HG02938 (cell line): ENCODE measurements around the gene DBF4B.
"Not testable (repeated sequence)": the region's sequence is repeated elsewhere in the genome, so short reads cannot be mapped to it uniquely, and the experiment has no call there.

Experiments used
- ATAC-seq: cut with Tn5 transposase; IDR thresholded peaks from one replicate; pipeline ENCODE4 v1.9.1; 2021; ENCODE audit warnings: mild to moderate bottlenecking, moderate library complexity; ENCODE audit not compliant: unreplicated experiment

DBF4B gene, protein sequence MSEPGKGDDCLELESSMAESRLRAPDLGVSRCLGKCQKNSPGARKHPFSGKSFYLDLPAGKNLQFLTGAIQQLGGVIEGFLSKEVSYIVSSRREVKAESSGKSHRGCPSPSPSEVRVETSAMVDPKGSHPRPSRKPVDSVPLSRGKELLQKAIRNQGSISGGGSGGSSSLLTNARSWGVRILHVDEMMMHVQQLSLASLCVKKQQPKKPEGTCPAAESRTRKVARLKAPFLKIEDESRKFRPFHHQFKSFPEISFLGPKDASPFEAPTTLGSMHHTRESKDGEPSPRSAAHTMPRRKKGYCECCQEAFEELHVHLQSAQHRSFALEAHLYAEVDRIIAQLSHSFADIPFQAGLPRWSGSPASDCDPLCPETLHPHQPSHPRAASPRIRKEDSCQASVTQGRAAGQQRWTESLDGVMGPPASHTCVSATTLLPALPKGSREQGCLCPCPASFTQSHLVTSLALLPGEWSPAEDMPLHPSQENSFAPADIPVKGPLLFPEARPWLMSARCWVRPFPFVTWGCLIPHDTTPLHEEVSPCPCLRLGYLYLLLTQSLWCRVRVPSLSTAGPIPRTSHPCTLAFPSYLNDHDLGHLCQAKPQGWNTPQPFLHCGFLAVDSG

DNA sequence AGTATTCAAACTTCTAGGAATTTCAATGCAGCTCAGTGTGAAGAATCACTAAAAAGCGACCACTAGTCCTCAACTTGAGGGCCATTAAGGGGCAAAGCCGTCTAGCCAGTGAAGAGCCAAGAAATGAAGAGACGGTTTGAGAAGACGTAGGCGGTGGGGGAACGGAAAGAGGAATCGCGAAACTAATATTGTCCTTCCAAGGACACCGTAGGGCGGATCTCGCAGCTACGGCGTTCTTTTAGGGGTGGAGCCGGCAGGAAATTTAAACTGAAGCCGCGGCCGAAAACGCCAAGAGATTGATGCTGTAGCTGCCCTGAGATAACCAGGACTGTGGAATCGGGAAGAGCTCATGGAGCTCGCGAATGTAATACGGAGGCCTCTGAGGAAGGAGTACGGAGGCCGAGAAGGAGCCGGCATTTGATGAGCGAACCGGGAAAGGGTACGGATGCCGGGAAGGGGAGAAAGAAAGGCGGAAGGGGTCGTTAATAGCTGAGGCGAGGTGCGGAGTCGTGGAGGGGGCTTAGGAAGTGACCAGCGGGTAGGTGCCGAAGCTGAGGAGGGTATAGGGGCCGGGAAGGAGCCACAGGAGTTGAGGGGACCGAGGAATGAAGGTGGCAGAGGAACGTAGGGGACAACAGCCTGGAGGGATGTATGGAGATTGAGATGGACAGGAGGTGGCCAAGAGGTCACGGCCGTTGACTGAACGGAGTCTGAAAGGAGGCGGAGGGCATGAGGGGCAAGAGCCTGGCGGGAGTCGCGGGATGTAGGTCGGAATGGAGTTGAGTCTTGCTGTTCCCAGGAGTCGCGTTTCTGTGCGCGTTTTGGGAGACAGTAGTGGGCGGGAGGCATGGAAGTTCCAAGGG, at the start of gene DBF4B:
TSS of gene DBF4B (plus strand) at position 265 of the 863 bp plus-strand sequence. CDS start at position 421, 156 bp downstream.
- ATAC-seq = no peak

DNA sequence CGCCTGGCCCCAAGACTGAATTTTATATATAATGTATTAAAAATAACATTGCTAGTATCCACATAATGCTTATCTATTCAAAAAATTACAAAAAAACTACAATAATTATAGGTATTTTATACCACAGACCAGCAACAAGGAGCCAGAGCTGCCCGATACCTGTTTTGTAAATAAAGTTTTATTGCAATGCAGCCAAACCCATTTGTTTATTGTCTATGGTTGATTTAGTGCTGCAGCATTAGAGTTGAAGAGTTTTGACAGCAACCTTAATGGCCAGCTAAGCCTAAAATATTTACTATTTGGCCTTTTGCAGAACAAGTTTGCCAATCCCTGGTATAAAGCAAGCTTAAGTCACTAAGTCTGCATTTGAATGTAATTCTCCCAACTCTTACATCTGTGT, 46.6 kb upstream of the DBF4B start:
- no peak for ATAC-seq

DNA sequence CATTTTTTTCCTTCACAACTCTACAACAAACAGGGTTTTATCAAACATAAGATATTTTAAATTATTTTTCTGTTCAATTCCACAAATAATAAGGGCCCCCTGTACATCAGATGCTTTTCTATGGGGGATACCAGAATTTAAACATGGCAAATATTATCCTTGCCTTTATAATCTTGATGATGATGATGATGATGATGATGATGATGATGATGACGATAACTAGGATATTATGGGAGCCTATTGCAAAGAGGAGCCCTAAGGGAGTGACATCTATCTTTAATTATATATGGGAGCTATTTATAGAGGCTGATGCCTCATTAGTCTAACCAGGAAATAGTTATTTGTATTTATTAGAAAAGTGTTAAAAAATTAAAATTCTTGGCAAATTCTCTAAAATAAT, 45.4 kb upstream of the DBF4B start:
- no peak for ATAC-seq

DNA sequence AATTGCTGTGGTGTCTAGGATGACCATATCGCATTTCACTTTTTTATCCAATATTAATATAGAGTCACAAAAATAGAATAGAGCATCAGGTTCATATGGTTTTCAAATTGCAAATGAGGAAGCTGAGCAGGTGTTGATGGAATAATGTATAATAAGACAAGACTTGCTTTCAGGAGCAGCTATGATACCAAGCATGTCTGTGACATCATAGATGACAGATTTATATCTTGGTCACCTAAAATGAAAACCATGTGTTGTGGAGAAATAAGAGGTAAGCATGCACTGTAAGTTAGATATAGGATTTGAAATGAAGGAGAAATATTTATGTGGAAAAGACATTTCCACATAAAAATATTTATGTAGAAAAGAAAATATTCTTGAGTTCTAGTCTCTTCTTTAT, 43.6 kb upstream of the DBF4B start:
- ATAC-seq = no peak

DNA sequence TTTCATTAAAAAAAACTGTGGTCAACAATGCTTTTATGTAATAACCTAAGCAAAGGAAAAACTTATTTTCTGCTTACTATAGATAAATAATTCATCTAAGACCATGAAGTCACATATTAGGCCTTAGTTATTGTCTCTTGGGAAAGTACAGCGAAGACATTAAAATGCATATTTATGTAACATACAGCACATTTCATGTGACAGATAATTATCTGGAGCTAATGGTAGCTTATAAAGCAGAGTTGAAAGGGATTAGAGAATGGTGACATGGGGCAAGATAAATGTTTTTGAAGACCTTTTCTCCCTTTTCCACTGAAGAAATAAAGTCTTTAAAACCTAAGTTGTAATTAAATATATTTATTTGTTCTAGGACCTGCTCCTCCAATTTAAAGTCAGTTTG, 42.5 kb upstream of the DBF4B start:
- ATAC-seq = no peak

DNA sequence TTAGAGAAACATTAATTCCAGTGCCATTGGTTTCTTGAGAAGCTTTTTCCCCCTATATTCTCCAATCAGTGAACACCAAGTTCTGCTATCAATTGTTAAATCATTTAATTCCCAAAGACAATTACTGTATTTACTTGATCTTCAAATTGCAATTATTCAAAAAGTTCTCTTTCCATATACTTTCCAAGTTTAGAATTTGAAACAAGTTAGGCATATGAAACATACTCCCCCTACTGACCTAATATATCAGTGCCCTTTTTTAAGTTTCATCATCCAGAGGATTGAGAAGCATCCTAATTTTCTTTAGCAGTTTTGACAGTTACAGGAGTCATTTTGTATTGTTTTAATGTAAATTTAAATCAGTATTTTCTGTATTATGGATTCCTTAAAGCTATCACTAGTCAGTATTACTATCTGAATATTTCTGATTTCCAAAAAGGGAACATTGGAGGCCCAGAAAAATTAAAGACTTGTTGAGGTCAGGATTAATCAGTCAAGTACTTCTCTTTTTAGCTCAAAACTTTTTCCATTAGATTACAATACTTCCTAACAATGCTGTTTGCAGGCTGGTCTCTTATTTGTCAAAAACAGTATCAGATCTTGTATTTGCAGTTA, 35.9 kb upstream of the DBF4B start:
- no peak for ATAC-seq

DNA sequence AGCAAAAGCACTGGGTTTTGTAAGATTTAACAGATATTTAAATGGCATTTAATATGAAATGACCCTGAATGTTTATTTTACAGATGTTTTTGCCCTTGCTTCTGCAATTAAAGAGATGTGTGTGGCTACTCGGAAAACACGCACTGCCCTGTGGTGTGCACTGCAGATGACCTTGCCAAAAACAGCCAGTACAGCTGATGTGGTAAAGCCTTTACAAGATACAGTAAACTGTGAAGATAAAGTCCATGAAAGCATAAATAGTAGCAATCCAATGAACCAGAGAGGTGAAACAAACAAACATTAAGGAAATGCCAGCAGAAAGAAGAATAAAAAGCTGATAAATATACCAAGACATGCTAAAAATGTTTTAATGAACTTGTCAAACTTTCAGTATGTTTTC, 34.6 kb upstream of the DBF4B start:
- ATAC-seq = no peak

DNA sequence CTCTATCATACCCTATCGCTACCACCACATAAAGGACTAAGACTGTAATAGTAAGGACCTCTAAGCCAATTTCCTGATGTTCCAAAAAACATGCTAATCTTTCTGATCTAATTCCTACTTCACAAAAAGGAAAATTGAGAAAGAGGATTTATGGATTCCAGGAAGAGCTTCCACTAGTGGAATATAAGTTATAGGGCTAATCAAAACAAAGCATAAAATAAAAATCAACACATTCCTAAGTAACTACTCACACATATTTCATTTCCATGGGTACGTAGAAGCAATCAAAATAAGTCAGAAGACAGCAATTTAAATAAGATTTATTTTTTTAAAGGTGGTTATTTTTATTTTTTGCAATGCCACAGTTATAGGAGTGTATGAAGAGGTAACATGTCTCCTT, 31.3 kb upstream of the DBF4B start:
- ATAC-seq = no peak

DNA sequence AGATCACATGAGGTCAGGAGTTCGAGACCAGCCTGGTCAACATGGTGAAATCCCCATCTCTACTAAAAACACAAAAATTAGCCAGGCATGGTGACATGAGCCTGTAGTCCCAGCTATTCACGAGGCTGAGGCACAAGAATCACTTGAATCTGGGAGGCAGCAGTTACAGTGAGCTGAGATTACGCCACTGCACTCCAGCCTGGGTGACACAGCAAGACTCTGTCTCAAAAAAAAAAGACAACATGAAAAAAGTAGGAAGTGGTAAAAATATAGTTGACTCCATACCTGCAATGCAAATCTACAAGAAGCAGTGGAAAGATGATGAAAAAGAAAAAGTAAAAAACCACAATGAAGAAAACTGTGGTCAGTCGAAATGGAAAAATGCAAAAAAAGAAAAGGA, 25.2 kb upstream of the DBF4B start:
- ATAC-seq = not testable (repeated sequence)

DNA sequence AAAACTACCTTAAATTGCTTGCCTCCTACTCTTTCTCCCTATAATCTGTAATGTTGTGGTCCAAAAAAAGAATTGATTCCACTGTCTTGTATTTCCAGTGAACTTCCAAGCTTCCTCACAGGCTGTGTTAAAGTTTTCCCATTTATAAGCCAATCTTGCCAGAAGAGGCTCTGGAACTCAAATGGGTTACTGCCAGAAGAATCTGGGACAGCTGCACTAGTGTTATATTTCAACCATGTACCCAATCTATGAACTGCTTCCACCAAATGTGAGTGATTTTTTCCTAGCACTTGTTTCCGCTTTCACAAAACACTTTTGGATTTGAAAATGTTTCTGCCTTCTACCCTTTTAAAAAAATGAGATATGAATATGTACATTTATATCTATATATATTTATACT, 20.7 kb upstream of the DBF4B start:
- ATAC-seq = no peak

DNA sequence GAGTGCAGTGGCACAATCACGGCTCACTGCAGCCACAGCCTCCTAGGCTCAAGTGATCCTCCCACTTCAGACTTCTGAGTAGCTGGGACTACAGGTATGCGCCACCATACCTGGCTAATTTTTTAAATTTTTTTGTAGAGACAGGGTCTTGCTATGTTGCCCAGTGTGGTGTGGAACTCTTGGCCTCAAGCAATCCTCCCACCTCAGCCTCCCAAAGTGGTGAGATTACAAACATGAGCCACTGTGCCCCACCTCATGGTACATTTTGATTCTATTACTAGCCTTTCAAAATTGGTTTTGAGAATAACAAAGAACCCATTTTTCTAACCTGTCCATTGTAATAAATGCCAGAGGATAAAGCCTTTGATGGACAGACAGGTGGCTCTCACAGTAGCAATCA, 20.3 kb upstream of the DBF4B start:
- no peak for ATAC-seq

DNA sequence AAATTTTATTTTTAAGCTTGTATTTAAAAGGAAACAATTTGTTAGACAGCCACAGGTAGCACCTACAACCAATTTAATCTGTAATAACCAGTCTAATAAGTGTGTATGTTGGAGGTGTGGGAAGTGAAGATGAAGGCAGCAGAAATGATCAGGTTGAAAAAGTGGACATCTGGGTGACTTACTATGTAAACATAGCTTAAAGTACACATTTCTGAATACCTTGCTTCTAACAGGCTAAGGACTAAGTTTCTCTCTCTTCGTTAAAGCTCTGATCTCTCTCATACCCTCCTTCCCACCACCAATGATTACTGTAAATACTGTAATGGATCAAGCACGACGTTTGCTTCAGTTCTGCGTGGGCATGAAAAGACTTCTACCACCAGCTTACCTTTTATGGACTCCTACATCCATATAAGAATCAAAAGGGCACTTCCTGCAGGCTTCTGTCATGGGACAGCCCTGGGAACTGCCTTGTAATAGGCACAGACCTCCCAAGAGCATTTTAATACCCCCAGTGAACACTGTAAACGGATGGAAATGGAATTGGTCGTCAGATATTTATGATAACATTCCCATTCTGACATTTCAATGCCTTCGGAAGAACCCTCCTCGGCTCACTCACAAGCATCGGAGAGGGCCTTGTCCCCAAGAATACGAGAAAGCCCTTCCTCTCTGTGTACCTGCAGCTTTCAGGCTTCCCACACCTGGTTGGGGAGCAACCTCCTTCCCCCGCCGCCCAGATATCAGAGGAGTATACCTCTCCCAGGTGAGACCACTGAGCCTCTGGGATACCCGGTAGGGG, 19.6 kb upstream of the DBF4B start:
- ATAC-seq = no peak

DNA sequence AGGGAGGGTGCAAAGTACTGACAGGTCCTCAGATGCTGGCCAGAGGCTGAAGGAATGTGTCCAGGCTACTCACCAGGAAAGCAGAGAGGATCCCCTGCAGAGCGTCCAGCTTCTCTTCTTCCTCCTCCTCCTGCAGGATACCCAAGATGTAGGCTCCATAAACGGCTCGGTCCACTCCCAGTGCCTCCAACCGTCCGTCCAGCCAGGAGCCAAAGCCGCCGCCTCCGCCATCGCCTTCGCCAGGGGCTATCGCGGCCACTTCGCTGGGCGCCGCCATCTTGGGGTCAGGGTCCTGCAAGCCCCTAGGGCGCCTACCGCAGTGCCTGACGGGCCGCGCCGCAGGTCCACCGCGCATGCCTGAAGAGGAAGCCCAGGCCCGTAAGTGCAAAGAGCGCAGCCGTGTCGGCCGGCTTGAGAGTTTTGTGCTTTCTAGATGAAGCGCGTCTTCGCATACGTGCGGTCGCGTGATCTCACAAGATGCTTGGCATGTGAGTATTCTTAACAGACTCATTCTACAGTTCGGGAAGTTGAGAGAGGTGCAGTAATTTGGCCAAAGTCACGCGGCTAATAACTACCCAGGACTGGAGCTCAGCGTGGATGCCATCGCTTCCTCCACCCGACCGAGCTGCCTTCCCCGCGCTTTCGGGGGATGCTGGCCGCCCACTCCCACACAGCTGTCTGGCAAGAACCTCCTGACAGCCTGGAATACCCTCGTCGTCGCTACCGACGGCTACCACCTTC, 18.8 kb upstream of the DBF4B start, which contains the start of gene CCDC43:
TSS of gene CCDC43 (minus strand) at position 300 of the 741 bp plus-strand sequence. CDS start at position 277, 23 bp downstream.
- peak; percentile 78 for ATAC-seq

DNA sequence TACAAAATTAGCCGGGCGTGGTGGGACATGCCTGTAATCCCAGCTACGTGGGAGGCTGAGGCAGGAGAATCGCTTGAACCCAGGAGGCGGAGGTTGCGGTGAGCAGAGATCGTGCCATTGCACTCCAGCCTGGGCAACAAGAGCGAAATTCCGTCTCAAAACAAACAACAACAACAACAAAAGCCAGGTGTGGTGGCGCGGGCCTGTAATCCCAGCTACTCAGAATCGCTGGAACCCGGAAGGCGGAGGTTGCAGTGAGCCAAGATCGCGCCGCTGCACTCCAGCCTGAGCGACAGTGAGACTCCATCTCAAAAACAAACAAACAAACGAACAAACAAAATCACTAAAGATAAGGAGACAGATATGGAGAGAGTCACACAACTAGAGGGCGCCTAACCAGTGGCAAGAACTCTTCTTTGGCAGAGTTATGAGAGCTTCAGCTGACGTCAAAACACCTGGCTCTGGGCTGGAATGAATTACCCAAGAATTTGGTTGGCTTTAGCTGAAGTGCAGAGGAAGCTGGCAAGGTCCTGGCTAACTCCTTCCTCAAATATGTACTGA, 17.6 kb upstream of the DBF4B start:
- ATAC-seq = not testable (repeated sequence)

DNA sequence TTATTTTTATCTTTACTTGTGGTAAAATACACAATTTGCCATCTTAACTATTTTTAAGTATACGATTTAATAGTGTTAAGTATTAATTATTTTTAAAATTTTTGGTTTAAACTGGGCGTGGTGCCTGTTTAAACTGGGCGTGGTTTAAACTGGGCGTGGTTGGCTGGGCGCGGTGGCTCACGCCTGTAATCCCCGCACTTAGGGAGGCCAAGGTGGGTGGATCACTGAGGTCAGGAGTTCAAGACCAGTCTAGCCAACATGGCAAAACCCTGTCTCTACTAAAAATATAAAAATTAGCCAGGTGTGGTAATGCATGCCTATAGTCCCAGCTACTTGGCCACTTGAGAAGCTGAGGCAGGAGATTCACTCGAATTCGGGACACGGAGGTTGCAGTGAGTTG, 14.9 kb upstream of the DBF4B start:
- no peak for ATAC-seq

DNA sequence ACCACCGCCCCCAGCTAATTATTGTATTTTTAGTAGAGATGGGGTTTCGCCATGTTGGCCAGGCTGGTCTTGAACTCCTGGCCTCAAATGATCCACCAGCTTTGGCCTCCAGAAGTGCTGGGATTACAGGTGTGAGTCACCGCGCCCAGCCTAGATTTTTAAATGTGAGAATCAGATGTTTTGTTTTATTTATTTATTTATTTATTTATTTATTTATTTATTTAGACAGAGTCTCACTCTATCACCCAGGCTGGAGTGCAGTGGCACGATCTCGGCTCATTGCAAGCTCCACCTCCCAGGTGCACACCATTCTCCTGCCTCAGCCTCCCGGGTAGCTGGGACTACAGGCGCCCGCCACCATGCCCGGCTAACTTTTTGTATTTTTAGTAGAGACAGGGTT, 8.2 kb upstream of the DBF4B start:
- not testable (repeated sequence) for ATAC-seq

DNA sequence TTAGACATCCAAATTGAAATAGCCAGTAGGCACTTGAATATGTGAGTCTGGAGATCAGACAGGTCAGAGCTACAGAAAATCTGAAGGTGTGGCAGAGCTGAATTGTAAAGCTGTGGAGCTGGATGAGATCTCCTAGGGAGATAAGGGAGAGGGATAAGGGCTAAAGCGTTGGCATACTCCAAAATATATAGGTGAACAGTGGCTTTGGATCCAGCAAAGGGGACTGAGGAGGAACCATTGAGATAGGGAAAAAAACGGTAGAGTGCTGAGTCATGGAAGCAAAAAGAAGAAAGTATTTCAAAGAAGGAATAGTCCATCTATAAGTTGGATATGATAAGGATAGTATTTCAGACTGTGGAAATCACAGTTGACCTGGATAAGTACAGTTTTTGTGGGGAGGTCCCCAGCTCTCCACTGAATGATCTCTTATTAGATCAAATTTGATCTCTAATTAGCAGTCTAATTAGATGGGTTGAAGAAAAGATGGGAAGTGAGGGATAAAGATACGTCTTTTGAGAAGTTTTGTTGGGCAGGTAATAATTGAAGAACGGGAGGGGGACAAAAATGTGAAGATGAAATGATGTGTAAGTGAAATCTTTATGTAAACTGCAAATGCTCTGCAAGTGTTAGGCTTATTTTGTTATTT, 587 bp upstream of the DBF4B start:
- no peak for ATAC-seq

DNA sequence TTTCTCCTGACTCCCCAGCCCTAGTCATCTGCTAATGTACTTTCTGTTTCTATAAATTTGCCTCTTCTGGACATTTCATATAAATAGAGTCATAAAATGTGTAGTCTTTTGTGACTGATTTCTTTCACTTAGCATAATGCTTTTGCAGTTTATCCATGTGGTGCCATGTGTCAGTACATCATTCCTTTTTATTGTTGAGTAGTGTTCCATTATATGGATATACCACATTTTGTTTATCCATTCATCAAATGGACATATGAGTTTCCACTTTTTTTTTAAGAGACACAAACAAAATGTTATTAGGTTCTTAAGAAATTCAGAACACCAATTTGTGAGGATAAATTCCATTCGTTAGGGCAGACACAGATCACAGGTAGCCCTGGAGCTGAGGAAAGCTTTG, 11.0 kb downstream of the DBF4B start:
- ATAC-seq = no peak

DNA sequence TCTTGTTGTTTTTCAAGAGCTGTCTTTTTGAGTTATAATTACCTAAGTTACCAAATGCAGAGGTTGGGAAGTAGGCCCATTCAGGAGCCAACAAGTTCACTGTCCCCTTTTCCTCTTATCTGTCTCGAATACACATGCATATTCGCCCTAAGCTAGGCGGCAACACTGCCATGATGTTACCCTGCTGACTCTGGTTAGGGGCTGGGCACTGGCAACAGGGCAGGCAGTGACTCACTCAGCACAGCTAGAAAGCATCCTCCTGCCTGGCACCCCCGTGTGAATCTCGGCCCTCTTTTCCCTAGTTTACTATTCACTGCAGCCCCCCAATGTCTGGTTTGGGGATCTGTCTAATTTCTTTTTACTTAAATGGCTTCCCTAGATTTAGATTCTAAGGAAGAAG, 13.8 kb downstream of the DBF4B start:
- no peak for ATAC-seq
